C4-2B (cell line): ENCODE results near the gene RAE1.
A peak's percentile ranks its signal among the peaks of the same experiment; 100 is the strongest.

ENCODE experiments used
- CTCF ChIP-seq: fragments of 450-650 bp; conservative IDR thresholded peaks from 2 replicates; pipeline ENCODE4 v1.5.1; 2017; ENCODE audit warnings: mild to moderate bottlenecking
- ZFX ChIP-seq: fragments of 450-650 bp; IDR thresholded peaks from 2 replicates; pipeline ENCODE4 v1.6.1; 2017

DNA sequence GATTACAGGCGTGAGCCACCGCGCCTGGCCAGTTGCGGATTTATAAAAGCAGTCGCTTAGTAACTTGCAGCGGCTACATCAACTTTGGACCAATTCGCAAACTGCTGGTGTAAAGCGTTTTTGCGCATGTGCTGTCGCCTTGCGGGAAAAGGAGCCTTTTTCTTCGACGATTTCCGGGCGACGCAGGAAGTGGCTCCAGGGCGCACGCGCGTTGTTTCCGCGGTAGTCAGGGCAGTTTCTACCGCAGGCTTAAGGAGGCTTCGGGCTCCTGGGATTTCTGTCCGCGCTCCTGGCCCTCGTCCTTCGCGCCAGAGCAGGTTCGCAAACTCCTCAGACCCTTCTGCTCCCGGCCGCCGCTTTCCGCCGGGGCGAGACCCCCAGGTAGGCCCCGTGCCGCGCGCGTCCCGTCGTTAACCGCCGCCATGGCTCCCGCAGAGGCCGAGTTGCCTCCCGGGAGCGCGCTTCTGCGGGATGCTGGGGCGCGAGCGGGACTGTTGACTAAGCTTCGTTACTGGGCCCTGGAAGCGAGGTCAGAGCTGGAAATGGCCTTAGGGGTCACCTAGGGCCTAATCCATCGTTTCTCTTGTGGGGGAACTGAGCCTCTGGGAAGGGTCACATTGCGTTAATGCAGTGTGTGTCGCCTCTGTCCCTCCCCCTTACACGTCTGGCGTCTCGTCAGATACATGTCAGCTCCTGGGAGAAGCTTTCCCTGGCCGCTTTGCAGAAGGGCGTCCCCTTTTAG is at the start of gene RAE1:
- TF ChIP-seq CTCF (no peak), ZFX (peak; percentile 92)
